ENCODE results near the gene SNAPC5. TPM values are rescaled to one million over a fixed set of nuclear protein-coding genes. Genes with fewer than 3 reads are reported as not detected.
"Not testable (repeated sequence)": the region's sequence is repeated elsewhere in the genome, so short reads cannot be mapped to it uniquely, and the experiment has no call there.

Gene SNAPC5
- total RNA-seq, 4 donors from 2014 or later, result 22.0 to 35.8 (median 26.4) TPM

DNA sequence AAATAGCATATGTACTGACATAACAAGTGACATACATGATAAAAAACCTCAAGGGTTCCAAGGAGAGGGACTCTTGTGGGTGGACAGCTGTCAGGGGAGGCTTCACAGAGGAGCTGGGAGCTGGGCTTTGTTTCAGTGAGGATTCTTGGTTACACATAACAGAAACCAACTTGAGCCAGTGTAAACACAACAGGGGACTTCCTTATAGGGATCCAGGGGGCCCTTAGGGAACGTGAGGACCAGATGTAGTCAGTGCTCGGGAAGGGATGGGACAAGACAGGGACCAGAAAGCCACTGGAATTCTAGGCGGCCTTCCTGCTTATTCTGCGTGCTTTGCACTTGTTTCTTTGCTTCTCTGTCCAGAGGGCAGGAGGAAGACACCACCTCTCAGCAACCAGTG lies 34.9 kb downstream of the SNAPC5 start:
- DNase-seq (ENCODE audit: low spot score), result no peak
- no peak for ATAC-seq (ENCODE audit: low FRiP score)
- TF ChIP-seq, protein P1, sequence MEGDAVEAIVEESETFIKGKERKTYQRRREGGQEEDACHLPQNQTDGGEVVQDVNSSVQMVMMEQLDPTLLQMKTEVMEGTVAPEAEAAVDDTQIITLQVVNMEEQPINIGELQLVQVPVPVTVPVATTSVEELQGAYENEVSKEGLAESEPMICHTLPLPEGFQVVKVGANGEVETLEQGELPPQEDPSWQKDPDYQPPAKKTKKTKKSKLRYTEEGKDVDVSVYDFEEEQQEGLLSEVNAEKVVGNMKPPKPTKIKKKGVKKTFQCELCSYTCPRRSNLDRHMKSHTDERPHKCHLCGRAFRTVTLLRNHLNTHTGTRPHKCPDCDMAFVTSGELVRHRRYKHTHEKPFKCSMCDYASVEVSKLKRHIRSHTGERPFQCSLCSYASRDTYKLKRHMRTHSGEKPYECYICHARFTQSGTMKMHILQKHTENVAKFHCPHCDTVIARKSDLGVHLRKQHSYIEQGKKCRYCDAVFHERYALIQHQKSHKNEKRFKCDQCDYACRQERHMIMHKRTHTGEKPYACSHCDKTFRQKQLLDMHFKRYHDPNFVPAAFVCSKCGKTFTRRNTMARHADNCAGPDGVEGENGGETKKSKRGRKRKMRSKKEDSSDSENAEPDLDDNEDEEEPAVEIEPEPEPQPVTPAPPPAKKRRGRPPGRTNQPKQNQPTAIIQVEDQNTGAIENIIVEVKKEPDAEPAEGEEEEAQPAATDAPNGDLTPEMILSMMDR (IDR thresholded peaks at IDR 0.05), result no peak

DNA sequence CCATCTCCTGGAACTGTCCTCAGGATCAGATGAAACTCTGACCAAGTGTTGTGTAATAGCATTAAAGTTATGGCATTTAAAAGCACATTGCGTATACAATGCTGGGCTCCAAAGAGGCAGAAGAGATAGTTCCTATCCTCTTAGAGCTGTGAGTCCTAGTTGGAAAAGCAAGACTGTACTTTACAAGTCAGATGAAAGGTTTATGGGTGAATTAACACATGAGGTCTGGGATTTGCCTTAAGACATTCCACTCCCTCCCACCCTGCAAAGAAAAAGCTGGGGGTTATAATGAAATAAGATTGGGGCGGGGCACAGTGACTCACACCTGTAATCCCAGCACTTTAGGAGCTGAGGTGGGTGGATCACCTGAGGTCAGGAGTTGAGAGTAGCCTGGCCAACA lies 35.6 kb downstream of the SNAPC5 start:
- TF ChIP-seq, protein P1 (IDR thresholded peaks at IDR 0.05), result no peak
- DNase-seq (ENCODE audit: low spot score), result no peak
- ATAC-seq (ENCODE audit: low FRiP score), result no peak

DNA sequence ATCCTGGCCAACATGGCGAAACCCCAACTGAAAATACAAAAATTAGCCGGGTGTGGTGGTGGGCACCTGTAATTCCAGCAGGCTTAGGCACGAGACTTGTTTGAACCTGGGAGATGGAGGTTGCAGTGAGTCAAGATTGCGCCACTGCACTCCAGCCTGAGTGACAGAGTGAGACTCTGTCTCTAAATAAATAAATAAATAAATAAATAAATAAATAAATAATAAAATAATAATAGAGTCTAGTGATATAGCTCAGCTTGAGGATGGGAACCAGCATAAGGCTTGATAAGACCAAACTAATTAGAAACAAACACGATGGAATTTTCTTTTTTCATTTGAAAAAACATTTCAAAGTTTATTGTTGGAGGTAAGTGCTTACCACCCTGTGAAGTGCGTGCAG lies 36.3 kb downstream of the SNAPC5 start:
- not testable (repeated sequence) for ATAC-seq (ENCODE audit: low FRiP score); DNase-seq (ENCODE audit: low spot score)

DNA sequence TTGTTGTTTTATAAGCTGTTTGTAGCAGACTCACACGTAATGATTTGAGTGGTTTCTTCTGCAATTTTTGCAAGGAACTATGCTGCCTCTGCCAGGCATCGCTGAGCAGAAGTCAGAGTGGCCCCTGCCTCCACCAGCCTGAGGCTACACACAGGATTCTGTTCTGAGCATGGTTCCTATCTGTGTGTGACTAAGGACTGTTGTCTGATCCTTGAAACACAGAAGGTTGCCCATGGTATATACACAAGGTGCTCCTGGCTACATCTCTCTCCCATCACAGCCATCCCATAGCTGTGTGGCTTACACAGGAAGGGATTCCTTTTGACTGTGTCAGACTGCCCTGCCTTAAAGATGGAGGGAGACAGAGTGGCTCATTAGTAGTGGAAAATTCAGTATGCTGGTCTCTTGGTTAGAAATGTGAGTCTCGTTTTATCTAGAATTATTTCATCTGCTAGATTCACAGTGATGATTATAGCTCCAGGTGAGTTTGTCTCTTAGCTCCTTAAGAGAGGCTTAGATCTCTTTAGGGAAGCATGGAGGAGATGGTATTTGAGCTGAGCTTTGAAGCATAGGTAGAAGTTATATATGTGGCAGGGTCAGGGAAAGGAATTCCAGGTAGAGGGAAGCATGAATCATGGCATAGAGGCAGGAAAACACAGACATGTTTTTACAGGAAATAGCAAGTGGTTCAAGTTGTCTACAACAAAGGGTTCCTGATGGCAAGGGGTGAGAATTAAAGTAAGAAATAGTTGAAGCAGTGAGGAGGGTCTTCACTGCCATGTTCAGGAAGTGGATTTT lies 37.5 kb downstream of the SNAPC5 start:
- TF ChIP-seq, protein P1 (IDR thresholded peaks at IDR 0.05), result no peak
- DNase-seq (ENCODE audit: low spot score) (no peak), ATAC-seq (ENCODE audit: low FRiP score) (no peak)

DNA sequence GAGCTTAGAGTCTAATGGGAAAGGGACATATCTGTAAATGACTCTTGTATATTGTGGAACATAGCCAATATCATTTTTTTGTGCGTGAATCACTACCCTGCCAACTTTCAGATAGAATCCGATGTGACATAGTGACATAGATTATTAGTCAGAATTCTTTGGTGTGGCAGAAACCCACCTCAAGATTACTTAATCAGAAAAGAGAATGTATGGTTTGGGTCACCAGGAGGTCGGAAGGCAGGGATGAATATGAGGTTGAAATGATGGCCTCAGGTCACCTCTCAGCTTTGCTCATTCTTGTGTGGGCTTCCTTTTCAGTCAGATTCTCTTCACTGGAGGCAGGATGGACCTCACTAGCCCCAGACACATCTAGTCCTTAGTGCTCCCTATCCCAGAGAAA lies 41.4 kb downstream of the SNAPC5 start:
- no peak for DNase-seq (ENCODE audit: low spot score)
- ATAC-seq (ENCODE audit: low FRiP score), result no peak
- TF ChIP-seq, protein P1 (IDR thresholded peaks at IDR 0.05), result no peak

DNA sequence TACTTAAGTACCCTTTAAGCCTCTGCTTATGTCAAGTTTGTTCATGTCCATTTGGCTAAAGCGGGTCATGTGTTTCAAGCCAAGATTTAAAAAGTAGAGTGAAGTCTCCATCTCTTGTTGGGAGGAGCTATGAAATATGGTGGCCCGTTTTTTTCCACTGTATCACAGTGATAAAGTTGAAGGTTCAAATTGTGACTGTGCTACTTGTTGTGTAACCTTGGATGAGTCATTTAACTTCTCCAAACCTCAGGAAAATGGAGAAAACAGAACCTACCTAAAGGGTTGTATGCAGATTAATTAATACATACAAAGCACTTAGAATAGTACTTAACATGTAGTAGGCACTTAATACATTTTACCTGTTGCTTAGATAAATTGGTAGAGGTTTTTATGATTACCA lies 43.4 kb downstream of the SNAPC5 start:
- DNase-seq (ENCODE audit: low spot score), result no peak
- TF ChIP-seq, protein P1 (IDR thresholded peaks at IDR 0.05), result no peak
- ATAC-seq (ENCODE audit: low FRiP score), result no peak

DNA sequence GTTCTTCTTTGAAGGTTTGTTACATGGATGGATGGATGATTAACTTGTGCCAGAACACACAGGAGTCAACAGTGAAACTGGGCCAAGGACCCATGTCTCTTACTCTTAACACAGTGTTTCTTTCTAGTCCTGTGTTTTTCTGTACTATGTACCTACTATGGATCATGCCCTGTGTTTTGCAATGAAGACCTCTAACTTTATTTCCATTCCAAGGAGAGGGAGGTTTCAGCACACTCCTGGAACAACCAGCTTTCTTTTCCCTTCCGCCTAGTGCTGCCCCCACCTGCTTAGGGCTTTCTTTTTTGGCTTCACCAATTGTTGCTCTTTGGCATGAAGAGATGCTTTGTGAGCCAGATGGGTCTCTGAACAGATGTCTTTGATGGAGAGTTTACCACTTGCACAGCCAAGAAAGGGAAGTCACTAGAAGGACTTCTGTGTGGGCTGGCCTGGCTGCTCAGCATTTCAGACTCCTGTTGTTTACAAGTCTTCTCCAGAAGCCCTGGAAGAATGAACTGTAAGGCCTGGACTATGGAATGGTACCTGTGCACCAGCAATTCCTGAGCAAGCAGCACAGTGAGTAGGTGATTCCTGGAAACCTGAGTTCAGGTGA lies 44.5 kb downstream of the SNAPC5 start:
- DNase-seq (ENCODE audit: low spot score), result no peak
- TF ChIP-seq, protein P1 (IDR thresholded peaks at IDR 0.05), result no peak
- no peak for ATAC-seq (ENCODE audit: low FRiP score)

All from omental fat pad (tissue), 4 donors.